Stimulated activated naive CD8-positive, alpha-beta T cell treated with anti-CD3 and anti-CD28 coated beads, Interleukin-15, Interleukin-2, amounts not matched to agents 100 ng/mL and 50 ng/mL, for 24 hours (primary cell): ENCODE results near the gene PRAMEF1.
"Not testable (repeated sequence)": the region's sequence is repeated elsewhere in the genome, so short reads cannot be mapped to it uniquely, and the experiment has no call there.

Experiments
- H3K27ac Mint-ChIP-seq: one replicate; pipeline ENCODE4 v1.8.0; 2021; ENCODE audit warnings: mild to moderate bottlenecking, mixed read lengths
- H3K27me3 Mint-ChIP-seq: one replicate; pipeline ENCODE4 v1.8.0; 2021; ENCODE audit warnings: mixed read lengths
- H3K36me3 Mint-ChIP-seq: one replicate; pipeline ENCODE4 v1.8.0; 2021; ENCODE audit warnings: low read depth, mixed read lengths
- H3K4me1 Mint-ChIP-seq: one replicate; pipeline ENCODE4 v1.8.0; 2021; ENCODE audit warnings: low read depth, mixed read lengths
- H3K4me3 Mint-ChIP-seq: one replicate; pipeline ENCODE4 v1.8.0; 2021; ENCODE audit warnings: mild to moderate bottlenecking, mixed read lengths
- H3K9me3 Mint-ChIP-seq: one replicate; pipeline ENCODE4 v1.8.0; 2021; ENCODE audit warnings: mixed read lengths

Gene PRAMEF1

DNA sequence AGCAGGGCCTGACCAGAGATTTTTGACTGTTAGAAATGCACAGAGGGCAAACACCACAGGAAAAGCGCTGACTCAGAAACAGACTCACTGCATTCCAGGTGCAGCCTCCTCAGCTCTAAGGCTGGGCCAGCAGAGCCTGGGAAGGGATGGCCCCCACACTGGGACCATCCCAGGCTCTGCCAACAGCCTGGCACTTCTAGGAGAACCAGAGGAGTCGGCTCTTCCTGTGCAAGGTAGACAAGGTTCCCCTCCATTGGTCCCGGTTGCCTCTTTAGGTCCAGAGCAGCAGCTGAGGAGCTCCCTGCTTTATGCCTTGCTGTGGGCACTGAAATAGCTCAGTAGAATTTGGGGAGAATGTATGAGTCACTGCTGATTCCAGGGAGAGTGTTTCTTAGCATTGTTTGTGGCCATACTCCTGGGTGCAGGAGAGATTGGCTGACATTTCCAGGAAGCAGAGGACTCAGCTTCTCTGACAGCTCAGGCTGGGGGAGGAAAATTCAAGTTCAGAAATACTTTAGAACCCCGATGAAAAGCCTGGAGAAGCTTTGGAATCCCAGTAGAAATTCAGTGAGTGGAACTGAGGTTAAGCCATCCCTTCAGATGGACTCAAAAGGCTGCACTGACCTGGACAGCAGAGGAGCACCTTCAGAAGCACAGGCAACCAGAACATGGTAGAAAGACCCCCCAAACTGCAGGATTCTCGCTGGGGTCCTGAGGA, 19.7 kb downstream of the PRAMEF1 start:
- Mint-ChIP-seq H3K27ac (no peak overlapping the region), H3K9me3 (peaks cover 2% of the 10 kb centered on the region), H3K4me3 (no peak overlapping the region), H3K27me3 (peaks cover 9% of the 10 kb centered on the region), H3K36me3 (no peaks in the 10 kb centered on the region), H3K4me1 (no peaks in the 10 kb centered on the region)

GRCh38 chr1:12811409-12811784, 20.2 kb downstream of the PRAMEF1 start:
- H3K4me3 Mint-ChIP-seq: no peak overlapping the region
- H3K9me3 Mint-ChIP-seq: no peaks in the 10 kb centered on the region
- peaks cover 9% of the 10 kb centered on the region for H3K27me3 Mint-ChIP-seq
- H3K36me3 Mint-ChIP-seq: no peaks in the 10 kb centered on the region
- H3K4me1 Mint-ChIP-seq: no peaks in the 10 kb centered on the region
- no peak overlapping the region for H3K27ac Mint-ChIP-seq

DNA sequence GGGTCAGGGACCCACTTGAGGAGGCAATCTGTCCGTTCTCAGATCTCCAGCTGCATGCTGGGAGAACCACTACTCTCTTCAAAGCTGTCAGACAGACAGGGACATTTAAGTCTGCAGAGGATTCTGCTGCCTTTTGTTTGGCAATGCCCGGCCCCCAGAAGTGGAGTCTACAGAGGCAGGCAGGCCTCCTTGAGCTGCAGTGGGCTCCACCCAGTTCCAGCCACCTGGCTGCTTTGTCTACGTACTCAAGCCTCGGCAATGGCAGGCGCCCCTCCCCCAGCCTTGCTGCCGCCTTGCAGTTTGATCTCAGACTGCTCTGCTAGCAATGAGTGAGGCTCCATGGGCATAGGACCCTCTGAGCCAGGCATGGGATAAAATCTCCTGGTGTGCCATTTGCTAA, 27.9 kb downstream of the PRAMEF1 start:
- H3K9me3 Mint-ChIP-seq, H3K36me3 Mint-ChIP-seq, H3K27ac Mint-ChIP-seq, H3K4me3 Mint-ChIP-seq, H3K4me1 Mint-ChIP-seq: not testable (repeated sequence)
- peaks cover 22% of the 10 kb centered on the region for H3K27me3 Mint-ChIP-seq

DNA sequence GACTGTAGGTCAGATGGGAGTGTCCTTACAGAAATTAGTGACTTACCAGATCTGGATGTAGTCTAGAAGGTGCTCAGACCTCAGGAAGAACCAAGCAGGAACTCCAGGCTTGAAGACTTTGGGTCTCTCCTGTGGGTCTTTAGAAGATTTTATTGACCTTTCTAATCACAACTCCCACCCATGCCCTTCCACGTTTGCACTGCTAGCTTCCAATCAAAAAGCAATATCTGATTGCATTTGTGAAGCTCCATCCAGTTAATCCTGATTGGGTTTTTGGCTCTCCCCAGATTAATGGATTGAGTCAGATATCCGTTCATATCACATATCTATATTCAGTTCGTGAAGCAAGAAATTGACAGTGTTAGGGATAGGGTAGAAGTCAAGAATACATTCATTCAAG, 40.1 kb downstream of the PRAMEF1 start, which contains the start of gene PRAMEF11:
Gene PRAMEF11, minus strand, starts transcription at position 101 of the 400 bp plus-strand sequence. CDS start 2,621 bp downstream, outside the sequence.
- H3K27me3 Mint-ChIP-seq: peaks cover 13% of the 10 kb centered on the region
- not testable (repeated sequence) for H3K9me3 Mint-ChIP-seq, H3K4me3 Mint-ChIP-seq, H3K36me3 Mint-ChIP-seq, H3K27ac Mint-ChIP-seq, H3K4me1 Mint-ChIP-seq

DNA sequence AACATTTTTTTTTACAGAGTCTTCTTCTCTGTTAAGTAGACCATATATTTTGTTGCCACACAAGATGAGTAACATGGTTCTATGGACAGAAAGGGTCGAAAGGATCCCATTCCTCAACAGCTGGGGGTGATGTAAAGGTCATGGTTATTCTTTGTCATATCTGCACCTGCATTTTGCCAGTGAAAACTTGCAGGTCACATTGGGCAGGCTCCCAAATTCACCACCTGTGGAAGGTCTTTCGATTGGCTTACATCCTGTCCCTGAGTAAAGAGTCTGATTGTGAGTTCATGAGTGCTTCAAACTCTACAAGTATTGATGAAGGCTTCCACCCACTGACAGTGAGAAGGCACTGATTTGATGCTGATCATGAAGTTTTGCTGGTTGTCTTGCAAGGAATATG, 42.1 kb downstream of the PRAMEF1 start:
- H3K36me3 Mint-ChIP-seq, H3K9me3 Mint-ChIP-seq, H3K27me3 Mint-ChIP-seq, H3K4me3 Mint-ChIP-seq, H3K27ac Mint-ChIP-seq, H3K4me1 Mint-ChIP-seq: not testable (repeated sequence)
